Measurements from ENCODE around the gene PDYN. TPM values are rescaled to one million over a fixed set of nuclear protein-coding genes. Genes with fewer than 3 reads are reported as not detected.

PDYN gene
- total RNA-seq, 1 donor from 2014 or later = not detected

GRCh38 chr20:1935696-1936366 lies 58.0 kb downstream of the PDYN start:
- no peak for DNase-seq (ENCODE audit: extremely low read depth, low read depth, low spot score)

- no peak for DNase-seq (ENCODE audit: extremely low read depth, low read depth, low spot score)
These were observed 58.9 kb downstream of the PDYN start for GRCh38 chr20:1934721-1935573.

GRCh38 chr20:1934156-1934555 lies 59.7 kb downstream of the PDYN start:
- no peak for DNase-seq (ENCODE audit: extremely low read depth, low read depth, low spot score)

GRCh38 chr20:1933465-1933870 lies 60.4 kb downstream of the PDYN start:
- DNase-seq (ENCODE audit: extremely low read depth, low read depth, low spot score) = no peak

- no peak for DNase-seq (ENCODE audit: extremely low read depth, low read depth, low spot score)
These were observed 60.9 kb downstream of the PDYN start for GRCh38 chr20:1932971-1933370.

GRCh38 chr20:1931830-1932229 lies 62.0 kb downstream of the PDYN start:
- no peak for DNase-seq (ENCODE audit: extremely low read depth, low read depth, low spot score)

GRCh38 chr20:1930165-1930564 lies 63.7 kb downstream of the PDYN start:
- DNase-seq (ENCODE audit: extremely low read depth, low read depth, low spot score) = no peak

GRCh38 chr20:1929460-1929859 lies 64.4 kb downstream of the PDYN start:
- DNase-seq (ENCODE audit: extremely low read depth, low read depth, low spot score) = no peak

- no peak for DNase-seq (ENCODE audit: extremely low read depth, low read depth, low spot score)
These were observed 65.1 kb downstream of the PDYN start for GRCh38 chr20:1928782-1929181.

Other genes with a start within 250 kb of the PDYN start
- 34.8 and 35.6 TPM in 2 replicates for gene SIRPA, start 98.7 kb downstream of the PDYN start, total RNA-seq
- gene STK35, start 107.8 kb upstream of the PDYN start, total RNA-seq = 18.7 and 22.9 TPM in 2 replicates

Measured in glomerular endothelial cell (primary cell).